Measurements from ENCODE around the gene VMP1. TPM values are rescaled to one million over a fixed set of nuclear protein-coding genes. Genes with fewer than 3 reads are reported as not detected.

The VMP1 gene
- total and polyA plus RNA-seq, 2 of the 13 experiments (the other 11 are each of a cell fraction or from before 2014, with no cell fraction given): 186 to 271 TPM

DNA sequence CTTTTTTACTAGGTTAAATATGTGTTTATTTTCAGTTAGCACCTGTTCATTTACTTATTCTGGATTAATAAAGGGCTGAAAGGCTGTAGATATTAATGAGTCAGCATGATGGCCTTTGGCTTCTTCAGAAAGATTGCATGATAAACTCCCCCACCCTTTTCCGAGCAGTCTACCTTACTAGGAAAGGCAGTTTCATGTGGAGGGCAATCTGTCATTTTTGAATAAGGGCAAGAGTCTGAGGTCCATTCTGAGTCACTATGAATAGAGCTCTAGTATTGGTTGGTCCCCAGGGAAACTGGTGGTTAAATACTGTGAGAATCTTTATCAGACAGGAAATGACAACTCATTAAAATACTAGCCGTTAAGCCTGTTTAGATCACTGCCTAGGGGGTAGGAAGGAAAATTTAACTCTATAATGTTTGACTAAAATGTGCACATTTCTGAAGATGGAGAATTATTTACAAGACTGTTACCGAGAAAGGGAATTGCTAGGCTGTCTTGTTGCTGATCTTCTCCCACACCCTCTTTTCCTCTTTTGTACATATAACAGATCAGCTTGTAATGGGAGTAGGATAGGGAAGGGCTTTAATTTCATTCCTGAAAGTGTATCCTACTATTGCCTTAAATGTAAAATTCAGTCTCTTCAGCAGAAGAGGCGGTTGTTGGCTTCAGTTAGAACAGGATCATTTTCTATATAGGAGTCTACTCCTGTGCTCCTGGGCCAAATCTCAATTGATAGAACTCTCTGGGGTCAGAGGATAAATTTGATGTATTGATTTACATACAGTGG is 122.0 kb downstream of the VMP1 start (continued):
- TF ChIP-seq, protein P1, sequence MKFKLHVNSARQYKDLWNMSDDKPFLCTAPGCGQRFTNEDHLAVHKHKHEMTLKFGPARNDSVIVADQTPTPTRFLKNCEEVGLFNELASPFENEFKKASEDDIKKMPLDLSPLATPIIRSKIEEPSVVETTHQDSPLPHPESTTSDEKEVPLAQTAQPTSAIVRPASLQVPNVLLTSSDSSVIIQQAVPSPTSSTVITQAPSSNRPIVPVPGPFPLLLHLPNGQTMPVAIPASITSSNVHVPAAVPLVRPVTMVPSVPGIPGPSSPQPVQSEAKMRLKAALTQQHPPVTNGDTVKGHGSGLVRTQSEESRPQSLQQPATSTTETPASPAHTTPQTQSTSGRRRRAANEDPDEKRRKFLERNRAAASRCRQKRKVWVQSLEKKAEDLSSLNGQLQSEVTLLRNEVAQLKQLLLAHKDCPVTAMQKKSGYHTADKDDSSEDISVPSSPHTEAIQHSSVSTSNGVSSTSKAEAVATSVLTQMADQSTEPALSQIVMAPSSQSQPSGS (CRISPR knock-in tag; IDR thresholded peaks at IDR 0.05): no peak
- TF ChIP-seq STAG1 (CRISPR knock-in tag; IDR thresholded peaks at IDR 0.05): no peak; the same call in 1 of the 2 replicates
- TF ChIP-seq ZNF12 (CRISPR knock-in tag; IDR thresholded peaks at IDR 0.05): peak; percentile 47; the same call in 1 of the 2 replicates
- TF ChIP-seq ZNF567 (CRISPR knock-in tag; IDR thresholded peaks at IDR 0.05; ENCODE audit: borderline replicate concordance): no peak
- no peak for TF ChIP-seq ZNF17 (CRISPR knock-in tag; IDR thresholded peaks at IDR 0.05)
- no peak for TF ChIP-seq HNRNPL (IDR thresholded peaks at IDR 0.05; ENCODE audit: low read depth, low read length)
- TF ChIP-seq ZNF296 (CRISPR knock-in tag; conservative IDR thresholded peaks at IDR 0.05): no peak
- no peak for TF ChIP-seq ZNF260 (CRISPR knock-in tag; IDR thresholded peaks at IDR 0.05; ENCODE audit: borderline replicate concordance, low read depth)
- no peak for TF ChIP-seq ZNF556 (CRISPR knock-in tag; IDR thresholded peaks at IDR 0.05; ENCODE audit: borderline replicate concordance)
- TF ChIP-seq, protein P2, sequence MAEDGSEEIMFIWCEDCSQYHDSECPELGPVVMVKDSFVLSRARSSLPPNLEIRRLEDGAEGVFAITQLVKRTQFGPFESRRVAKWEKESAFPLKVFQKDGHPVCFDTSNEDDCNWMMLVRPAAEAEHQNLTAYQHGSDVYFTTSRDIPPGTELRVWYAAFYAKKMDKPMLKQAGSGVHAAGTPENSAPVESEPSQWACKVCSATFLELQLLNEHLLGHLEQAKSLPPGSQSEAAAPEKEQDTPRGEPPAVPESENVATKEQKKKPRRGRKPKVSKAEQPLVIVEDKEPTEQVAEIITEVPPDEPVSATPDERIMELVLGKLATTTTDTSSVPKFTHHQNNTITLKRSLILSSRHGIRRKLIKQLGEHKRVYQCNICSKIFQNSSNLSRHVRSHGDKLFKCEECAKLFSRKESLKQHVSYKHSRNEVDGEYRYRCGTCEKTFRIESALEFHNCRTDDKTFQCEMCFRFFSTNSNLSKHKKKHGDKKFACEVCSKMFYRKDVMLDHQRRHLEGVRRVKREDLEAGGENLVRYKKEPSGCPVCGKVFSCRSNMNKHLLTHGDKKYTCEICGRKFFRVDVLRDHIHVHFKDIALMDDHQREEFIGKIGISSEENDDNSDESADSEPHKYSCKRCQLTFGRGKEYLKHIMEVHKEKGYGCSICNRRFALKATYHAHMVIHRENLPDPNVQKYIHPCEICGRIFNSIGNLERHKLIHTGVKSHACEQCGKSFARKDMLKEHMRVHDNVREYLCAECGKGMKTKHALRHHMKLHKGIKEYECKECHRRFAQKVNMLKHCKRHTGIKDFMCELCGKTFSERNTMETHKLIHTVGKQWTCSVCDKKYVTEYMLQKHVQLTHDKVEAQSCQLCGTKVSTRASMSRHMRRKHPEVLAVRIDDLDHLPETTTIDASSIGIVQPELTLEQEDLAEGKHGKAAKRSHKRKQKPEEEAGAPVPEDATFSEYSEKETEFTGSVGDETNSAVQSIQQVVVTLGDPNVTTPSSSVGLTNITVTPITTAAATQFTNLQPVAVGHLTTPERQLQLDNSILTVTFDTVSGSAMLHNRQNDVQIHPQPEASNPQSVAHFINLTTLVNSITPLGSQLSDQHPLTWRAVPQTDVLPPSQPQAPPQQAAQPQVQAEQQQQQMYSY (CRISPR knock-in tag; IDR thresholded peaks at IDR 0.05): no peak
- no peak for TF ChIP-seq ZNF570 (CRISPR knock-in tag; IDR thresholded peaks at IDR 0.05; ENCODE audit: borderline replicate concordance)
- TF ChIP-seq ZNF24 (IDR thresholded peaks at IDR 0.05): no peak
- TF ChIP-seq, protein P3, sequence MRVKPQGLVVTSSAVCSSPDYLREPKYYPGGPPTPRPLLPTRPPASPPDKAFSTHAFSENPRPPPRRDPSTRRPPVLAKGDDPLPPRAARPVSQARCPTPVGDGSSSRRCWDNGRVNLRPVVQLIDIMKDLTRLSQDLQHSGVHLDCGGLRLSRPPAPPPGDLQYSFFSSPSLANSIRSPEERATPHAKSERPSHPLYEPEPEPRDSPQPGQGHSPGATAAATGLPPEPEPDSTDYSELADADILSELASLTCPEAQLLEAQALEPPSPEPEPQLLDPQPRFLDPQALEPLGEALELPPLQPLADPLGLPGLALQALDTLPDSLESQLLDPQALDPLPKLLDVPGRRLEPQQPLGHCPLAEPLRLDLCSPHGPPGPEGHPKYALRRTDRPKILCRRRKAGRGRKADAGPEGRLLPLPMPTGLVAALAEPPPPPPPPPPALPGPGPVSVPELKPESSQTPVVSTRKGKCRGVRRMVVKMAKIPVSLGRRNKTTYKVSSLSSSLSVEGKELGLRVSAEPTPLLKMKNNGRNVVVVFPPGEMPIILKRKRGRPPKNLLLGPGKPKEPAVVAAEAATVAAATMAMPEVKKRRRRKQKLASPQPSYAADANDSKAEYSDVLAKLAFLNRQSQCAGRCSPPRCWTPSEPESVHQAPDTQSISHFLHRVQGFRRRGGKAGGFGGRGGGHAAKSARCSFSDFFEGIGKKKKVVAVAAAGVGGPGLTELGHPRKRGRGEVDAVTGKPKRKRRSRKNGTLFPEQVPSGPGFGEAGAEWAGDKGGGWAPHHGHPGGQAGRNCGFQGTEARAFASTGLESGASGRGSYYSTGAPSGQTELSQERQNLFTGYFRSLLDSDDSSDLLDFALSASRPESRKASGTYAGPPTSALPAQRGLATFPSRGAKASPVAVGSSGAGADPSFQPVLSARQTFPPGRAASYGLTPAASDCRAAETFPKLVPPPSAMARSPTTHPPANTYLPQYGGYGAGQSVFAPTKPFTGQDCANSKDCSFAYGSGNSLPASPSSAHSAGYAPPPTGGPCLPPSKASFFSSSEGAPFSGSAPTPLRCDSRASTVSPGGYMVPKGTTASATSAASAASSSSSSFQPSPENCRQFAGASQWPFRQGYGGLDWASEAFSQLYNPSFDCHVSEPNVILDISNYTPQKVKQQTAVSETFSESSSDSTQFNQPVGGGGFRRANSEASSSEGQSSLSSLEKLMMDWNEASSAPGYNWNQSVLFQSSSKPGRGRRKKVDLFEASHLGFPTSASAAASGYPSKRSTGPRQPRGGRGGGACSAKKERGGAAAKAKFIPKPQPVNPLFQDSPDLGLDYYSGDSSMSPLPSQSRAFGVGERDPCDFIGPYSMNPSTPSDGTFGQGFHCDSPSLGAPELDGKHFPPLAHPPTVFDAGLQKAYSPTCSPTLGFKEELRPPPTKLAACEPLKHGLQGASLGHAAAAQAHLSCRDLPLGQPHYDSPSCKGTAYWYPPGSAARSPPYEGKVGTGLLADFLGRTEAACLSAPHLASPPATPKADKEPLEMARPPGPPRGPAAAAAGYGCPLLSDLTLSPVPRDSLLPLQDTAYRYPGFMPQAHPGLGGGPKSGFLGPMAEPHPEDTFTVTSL (CRISPR knock-in tag; IDR thresholded peaks at IDR 0.05; ENCODE audit: borderline replicate concordance): peak; percentile 75; the same call in 1 of the 2 replicates
- no peak for TF ChIP-seq TSC22D2 (CRISPR knock-in tag; IDR thresholded peaks at IDR 0.05; ENCODE audit: borderline replicate concordance)
- TF ChIP-seq RFX3 (CRISPR knock-in tag; IDR thresholded peaks at IDR 0.05): peak; percentile 44; the same call in 1 of the 2 replicates
- TF ChIP-seq FIP1L1 (IDR thresholded peaks at IDR 0.05; ENCODE audit: borderline replicate concordance, insufficient read depth, low read depth, low read length): no peak
- no peak for TF ChIP-seq ZNF225 (CRISPR knock-in tag; IDR thresholded peaks at IDR 0.05)
- 0 out of 2 replicates have a peak, but pooled peaks have one; percentile 43 for TF ChIP-seq PPARG (CRISPR knock-in tag; conservative IDR thresholded peaks at IDR 0.05)
